Measurements from ENCODE around the gene ZCRB1.

ZCRB1 gene

DNA sequence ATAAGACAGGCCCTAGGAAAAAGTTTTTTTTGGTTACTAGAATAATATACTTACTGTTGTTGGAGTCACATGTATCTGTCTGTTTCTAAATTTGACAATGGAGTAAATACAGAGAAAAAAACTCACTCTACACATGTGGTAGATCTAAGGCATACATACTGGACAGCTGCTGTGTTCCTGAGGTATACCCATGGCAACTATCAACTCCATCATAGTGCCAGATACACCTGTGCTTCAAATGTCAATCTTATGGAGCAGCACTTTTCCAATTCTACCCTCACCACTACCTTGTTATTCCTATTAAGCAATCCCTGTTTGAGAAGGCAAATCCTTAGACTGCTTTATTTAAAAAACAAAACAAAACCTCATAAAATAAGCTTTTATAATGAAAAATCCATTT lies 3.3 kb downstream of the ZCRB1 start:
- peaks cover 24% of the 10 kb centered on the region for H3K36me3 Mint-ChIP-seq (ENCODE audit: insufficient read depth)
- H3K27ac Mint-ChIP-seq (ENCODE audit: low read depth): no peak overlapping the region
- no peak for DNase-seq (ENCODE audit: low spot score in 2 of 2)
- no peak overlapping the region for H3K4me3 Mint-ChIP-seq
- H3K9me3 Mint-ChIP-seq: no peaks in the 10 kb centered on the region
- H3K4me1 Mint-ChIP-seq: peaks cover 34% of the 10 kb centered on the region
- ATAC-seq (replicated peaks; ENCODE audit: extremely low read depth, poor library complexity, severe bottlenecking): no peak
- no peaks in the 10 kb centered on the region for H3K27me3 Mint-ChIP-seq

DNA sequence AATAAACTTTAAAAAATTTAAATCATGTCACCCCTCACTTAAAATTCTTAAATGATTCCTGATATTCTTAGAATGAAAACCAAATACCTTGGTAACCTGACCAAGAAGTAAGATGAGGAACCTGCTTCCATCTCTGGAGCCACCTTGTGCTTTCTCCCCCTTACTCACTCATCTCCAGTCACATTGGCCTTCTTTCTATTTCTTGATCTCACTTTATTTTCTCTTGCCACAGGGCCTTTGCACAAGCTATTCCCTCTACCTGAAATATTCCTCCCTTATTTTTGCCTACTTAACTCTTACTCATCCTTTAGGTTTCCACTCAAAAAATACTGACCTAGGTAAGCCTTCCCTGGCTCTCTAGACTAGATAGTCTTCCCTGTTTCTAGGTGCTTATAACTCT lies 5.1 kb downstream of the ZCRB1 start:
- Mint-ChIP-seq H3K27ac (ENCODE audit: low read depth) (no peak overlapping the region), H3K4me3 (no peak overlapping the region), H3K4me1 (peaks cover 17% of the 10 kb centered on the region), H3K27me3 (no peaks in the 10 kb centered on the region), H3K36me3 (ENCODE audit: insufficient read depth) (peaks cover 20% of the 10 kb centered on the region), H3K9me3 (no peaks in the 10 kb centered on the region)
- no peak for DNase-seq (ENCODE audit: low spot score in 2 of 2)
- ATAC-seq (replicated peaks; ENCODE audit: extremely low read depth, poor library complexity, severe bottlenecking): no peak

DNA sequence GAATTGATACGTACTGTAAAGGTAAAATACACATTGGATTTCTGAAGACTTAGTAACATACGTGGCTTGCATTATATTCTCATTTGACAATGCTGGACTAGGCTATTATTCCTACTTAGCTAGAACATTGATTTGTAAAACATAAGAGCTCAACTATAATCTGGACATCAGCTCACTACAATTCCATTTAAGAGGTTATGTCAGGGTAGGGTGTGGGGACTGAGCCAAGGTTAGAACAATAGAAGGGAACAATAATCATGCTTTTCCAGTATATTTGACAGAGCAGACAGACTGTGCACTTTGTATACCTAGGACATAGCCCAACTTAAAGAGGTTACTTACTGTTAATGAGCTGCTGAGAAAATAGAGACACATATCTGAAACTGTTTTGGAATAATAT lies 10.8 kb downstream of the ZCRB1 start:
- H3K27ac Mint-ChIP-seq (ENCODE audit: low read depth): no peak overlapping the region
- H3K9me3 Mint-ChIP-seq: no peaks in the 10 kb centered on the region
- ATAC-seq (replicated peaks; ENCODE audit: extremely low read depth, poor library complexity, severe bottlenecking) (no peak), DNase-seq (ENCODE audit: low spot score in 2 of 2) (no peak)
- H3K36me3 Mint-ChIP-seq (ENCODE audit: insufficient read depth): peaks cover 30% of the 10 kb centered on the region
- no peaks in the 10 kb centered on the region for H3K27me3 Mint-ChIP-seq
- no peak overlapping the region for H3K4me3 Mint-ChIP-seq
- H3K4me1 Mint-ChIP-seq: no peaks in the 10 kb centered on the region

DNA sequence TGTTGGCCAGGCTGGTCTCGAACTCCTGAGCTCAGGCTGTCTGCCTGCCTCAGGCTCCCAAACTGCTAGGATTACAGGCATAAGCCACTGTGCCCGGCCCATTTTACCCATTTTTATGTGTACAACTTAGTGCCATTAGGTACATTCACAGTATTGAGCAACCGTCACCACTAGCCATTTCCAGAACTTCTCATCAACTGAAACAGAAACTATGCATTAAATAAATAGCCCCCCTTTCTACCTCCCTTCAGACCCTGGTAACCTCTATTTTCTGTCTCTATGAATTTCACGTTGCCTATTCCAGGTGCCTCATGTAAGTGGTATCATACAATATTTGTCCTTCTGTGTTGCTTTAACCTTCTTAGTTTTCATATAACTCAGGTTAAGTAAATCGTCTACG lies 15.9 kb downstream of the ZCRB1 start:
- H3K27me3 Mint-ChIP-seq: no peaks in the 10 kb centered on the region
- peaks cover 23% of the 10 kb centered on the region for H3K36me3 Mint-ChIP-seq (ENCODE audit: insufficient read depth)
- no peaks in the 10 kb centered on the region for H3K9me3 Mint-ChIP-seq
- H3K27ac Mint-ChIP-seq (ENCODE audit: low read depth): no peak overlapping the region
- ATAC-seq (replicated peaks; ENCODE audit: extremely low read depth, poor library complexity, severe bottlenecking): no peak
- H3K4me1 Mint-ChIP-seq: no peaks in the 10 kb centered on the region
- no peak for DNase-seq (ENCODE audit: low spot score in 2 of 2)
- H3K4me3 Mint-ChIP-seq: no peak overlapping the region

DNA sequence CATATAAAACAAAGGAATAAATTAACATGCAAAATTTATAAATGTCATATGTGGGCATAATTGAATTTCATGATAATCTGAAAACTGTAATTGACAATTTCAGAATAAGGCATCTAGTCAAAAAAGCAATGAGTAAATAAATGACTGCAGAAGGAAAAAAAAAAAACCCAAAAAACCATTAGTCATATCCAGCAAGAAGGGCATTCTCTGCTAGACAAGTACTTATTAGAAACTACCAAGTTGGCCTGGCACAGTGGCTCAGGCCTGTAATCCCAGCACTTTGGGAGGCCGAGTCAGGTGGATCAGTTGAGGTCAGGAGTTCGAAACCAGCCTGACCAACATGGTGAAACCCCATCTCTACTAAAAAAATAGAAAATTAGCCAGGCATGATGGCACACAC lies 17.5 kb downstream of the ZCRB1 start:
- H3K4me1 Mint-ChIP-seq: no peaks in the 10 kb centered on the region
- H3K27me3 Mint-ChIP-seq: no peaks in the 10 kb centered on the region
- no peak for DNase-seq (ENCODE audit: low spot score in 2 of 2)
- no peak overlapping the region for H3K27ac Mint-ChIP-seq (ENCODE audit: low read depth)
- H3K36me3 Mint-ChIP-seq (ENCODE audit: insufficient read depth): peaks cover 10% of the 10 kb centered on the region
- no peak overlapping the region for H3K4me3 Mint-ChIP-seq
- H3K9me3 Mint-ChIP-seq: no peaks in the 10 kb centered on the region
- no peak for ATAC-seq (replicated peaks; ENCODE audit: extremely low read depth, poor library complexity, severe bottlenecking)

DNA sequence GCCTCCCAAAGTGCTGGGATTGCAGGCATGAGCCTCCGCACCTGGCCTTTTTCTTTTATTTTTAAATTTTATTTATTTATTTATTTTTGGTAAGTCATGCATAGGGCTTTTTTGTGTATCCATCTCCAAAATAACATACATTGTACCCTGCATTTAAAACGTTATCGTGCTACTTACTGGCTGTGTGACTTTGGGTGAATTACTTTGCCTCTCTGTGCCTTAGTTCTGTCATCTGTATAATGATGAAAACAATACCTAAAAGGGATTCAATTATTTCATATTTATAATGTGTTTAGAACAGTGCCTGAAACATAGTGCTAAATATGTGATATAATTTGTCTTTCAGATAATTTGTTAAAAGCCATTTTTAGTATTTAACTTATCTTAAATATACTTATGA lies 19.6 kb downstream of the ZCRB1 start:
- Mint-ChIP-seq H3K27me3 (no peaks in the 10 kb centered on the region), H3K4me3 (no peak overlapping the region), H3K36me3 (ENCODE audit: insufficient read depth) (peaks cover 5% of the 10 kb centered on the region), H3K27ac (ENCODE audit: low read depth) (no peak overlapping the region), H3K4me1 (no peaks in the 10 kb centered on the region), H3K9me3 (no peaks in the 10 kb centered on the region)
- no peak for DNase-seq (ENCODE audit: low spot score in 2 of 2)
- no peak for ATAC-seq (replicated peaks; ENCODE audit: extremely low read depth, poor library complexity, severe bottlenecking)

DNA sequence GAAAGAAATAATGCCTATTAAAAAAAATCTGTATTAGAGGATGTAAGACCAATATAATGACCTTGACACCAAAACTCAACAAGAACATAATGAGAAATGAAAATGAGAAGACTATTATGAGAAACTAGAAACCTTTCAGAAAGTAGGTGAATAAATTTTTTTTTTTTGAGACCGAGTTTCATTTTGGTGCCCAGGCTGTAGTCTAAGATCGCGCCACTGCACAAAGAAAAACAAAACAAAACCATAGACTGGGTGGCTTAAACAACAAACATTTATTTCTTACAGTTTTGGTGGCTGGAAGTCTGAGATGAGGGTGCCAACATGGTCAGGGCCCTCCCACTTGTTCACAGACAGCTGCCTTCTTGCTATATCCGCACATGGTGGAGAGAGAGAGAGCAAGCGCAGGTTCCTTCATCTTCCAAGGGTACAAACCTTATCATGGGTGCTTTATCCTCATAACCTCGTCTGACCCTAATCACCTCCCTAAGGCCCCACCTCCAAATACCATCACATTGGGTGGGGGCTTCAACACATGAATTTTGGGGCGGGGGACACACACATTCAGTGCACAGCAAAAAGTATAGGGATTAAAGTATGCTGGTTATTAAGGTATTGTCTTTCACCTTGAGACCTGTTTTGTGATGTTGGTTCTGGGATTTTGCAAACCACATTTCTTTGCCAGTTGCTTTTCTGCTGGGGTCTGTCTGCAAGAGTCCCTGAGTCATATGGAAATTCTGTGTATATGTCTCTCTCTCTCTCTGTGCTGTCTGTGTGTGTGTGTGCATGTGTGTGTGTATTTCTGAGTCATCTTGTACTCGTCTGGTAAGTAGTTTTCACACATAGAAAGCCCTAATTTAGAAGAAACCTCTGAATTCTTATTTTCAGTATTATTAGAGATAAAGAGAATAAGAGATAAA lies 26.2 kb downstream of the ZCRB1 start:
- DNase-seq (ENCODE audit: low spot score in 2 of 2) (peak in 1 of 2 donors; percentile 26), ATAC-seq (replicated peaks; ENCODE audit: extremely low read depth, poor library complexity, severe bottlenecking) (peak; percentile 75)
- H3K9me3 Mint-ChIP-seq: no peaks in the 10 kb centered on the region
- peaks cover 2% of the 10 kb centered on the region for H3K36me3 Mint-ChIP-seq (ENCODE audit: insufficient read depth)
- no peaks in the 10 kb centered on the region for H3K27me3 Mint-ChIP-seq
- H3K27ac Mint-ChIP-seq (ENCODE audit: low read depth): peak overlapping the region; percentile 88
- peaks cover 21% of the 10 kb centered on the region for H3K4me1 Mint-ChIP-seq
- H3K4me3 Mint-ChIP-seq: peak overlapping the region; percentile 1

DNA sequence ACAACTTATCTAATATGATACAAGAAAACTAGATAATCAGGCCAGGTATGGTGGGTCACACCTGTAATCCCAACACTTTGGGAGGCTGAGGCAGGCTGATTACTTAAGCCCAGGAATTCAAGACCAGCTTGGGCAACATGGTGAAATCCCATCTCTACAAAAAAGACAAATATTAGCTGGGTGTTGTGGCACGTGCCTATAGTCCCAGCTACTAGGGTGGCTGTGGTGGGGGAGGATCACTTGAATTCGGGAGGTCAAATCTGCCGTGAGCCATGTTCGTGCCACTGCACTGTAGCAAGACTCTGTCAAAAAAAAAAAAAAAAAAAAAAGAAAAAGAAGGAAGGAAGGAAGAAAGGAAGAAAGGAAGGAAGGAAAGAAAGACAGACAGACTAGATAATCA lies 27.0 kb downstream of the ZCRB1 start:
- H3K4me3 Mint-ChIP-seq: peak overlapping the region; percentile 1
- ATAC-seq (replicated peaks; ENCODE audit: extremely low read depth, poor library complexity, severe bottlenecking): no peak
- no peaks in the 10 kb centered on the region for H3K9me3 Mint-ChIP-seq
- H3K27me3 Mint-ChIP-seq: no peaks in the 10 kb centered on the region
- no peak for DNase-seq (ENCODE audit: low spot score in 2 of 2)
- H3K36me3 Mint-ChIP-seq (ENCODE audit: insufficient read depth): peaks cover 2% of the 10 kb centered on the region
- peaks cover 21% of the 10 kb centered on the region for H3K4me1 Mint-ChIP-seq
- H3K27ac Mint-ChIP-seq (ENCODE audit: low read depth): peak overlapping the region; percentile 88

DNA sequence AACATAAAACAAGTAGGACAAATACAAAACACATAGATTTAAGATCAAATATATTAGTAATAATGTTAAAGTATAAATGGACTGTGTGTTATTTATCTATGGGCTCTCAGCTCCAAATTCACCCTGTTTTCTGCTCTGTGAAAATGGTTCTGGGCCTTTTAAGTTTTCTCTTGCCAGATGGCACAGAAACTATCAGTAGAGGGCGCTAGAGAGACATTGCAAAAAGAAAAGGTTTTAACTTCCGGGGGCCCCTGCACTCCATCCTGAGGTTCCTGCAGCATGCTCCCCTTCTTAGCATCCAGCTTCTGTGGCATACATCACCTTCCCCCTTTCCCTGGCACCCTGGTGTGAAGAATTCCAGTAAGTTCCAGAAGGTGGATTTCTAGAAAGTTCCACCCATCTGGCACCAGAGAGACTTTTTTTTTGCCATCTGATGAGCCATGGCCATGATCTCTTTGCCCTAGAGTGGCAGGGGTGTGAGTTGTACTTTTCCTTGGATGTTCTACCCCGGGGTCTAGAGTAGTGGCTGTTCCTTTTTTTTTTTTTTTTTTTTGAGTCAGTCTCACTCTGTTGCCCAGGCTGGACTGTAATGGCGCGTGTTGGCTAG lies 29.3 kb downstream of the ZCRB1 start:
- no peaks in the 10 kb centered on the region for H3K27me3 Mint-ChIP-seq
- ATAC-seq (replicated peaks; ENCODE audit: extremely low read depth, poor library complexity, severe bottlenecking) (no peak), DNase-seq (ENCODE audit: low spot score in 2 of 2) (no peak)
- H3K27ac Mint-ChIP-seq (ENCODE audit: low read depth): no peak overlapping the region
- peaks cover 3% of the 10 kb centered on the region for H3K36me3 Mint-ChIP-seq (ENCODE audit: insufficient read depth)
- H3K4me3 Mint-ChIP-seq: no peak overlapping the region
- no peaks in the 10 kb centered on the region for H3K9me3 Mint-ChIP-seq
- peaks cover 21% of the 10 kb centered on the region for H3K4me1 Mint-ChIP-seq

DNA sequence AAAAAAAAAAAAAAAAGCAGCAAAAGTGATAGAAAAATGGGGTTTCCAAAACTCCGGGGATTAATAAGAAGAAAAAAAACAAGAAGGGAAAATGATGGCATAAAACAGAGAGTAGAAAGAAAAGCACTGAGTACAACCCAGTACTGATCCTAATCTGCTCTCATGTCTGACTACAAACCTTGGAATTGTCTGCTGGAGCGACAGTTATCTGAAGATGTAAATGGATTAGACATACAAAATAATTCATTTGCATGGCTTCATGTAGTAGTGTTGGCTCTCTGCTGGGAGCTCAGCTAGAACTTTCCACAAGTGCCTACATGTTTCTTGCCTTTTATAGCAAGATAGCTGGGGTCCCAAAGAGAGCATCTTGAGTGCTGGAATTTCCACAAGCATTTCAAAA lies 34.2 kb downstream of the ZCRB1 start:
- DNase-seq (ENCODE audit: low spot score in 2 of 2): no peak
- no peaks in the 10 kb centered on the region for H3K9me3 Mint-ChIP-seq
- no peak overlapping the region for H3K27ac Mint-ChIP-seq (ENCODE audit: low read depth)
- peaks cover 3% of the 10 kb centered on the region for H3K36me3 Mint-ChIP-seq (ENCODE audit: insufficient read depth)
- no peak for ATAC-seq (replicated peaks; ENCODE audit: extremely low read depth, poor library complexity, severe bottlenecking)
- no peaks in the 10 kb centered on the region for H3K4me1 Mint-ChIP-seq
- no peak overlapping the region for H3K4me3 Mint-ChIP-seq
- peaks cover 32% of the 10 kb centered on the region for H3K27me3 Mint-ChIP-seq

DNA sequence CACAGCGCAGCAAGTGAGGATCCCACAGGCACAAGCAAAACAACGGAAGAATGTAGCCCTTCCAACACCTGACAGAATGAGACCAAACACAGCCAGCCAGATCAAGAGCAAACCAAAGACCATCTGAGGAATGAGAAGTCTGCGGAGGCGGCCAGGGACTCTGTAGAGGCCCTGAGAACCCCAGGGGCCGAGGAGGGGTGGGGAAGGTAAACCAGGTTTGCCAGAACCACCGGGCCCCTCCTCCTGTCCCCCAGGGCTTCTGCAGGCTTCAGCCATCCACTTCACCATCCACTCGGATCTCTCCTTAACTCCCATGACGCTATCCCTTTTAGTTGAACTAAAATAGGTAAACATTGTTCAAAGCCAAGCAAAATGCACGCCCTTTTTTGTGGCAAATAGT lies 37.4 kb downstream of the ZCRB1 start:
- Mint-ChIP-seq H3K36me3 (ENCODE audit: insufficient read depth) (peaks cover 3% of the 10 kb centered on the region), H3K27me3 (peaks cover 32% of the 10 kb centered on the region), H3K27ac (ENCODE audit: low read depth) (no peak overlapping the region), H3K4me3 (no peak overlapping the region), H3K9me3 (no peaks in the 10 kb centered on the region), H3K4me1 (peaks cover 4% of the 10 kb centered on the region)
- DNase-seq (ENCODE audit: low spot score in 2 of 2): no peak
- no peak for ATAC-seq (replicated peaks; ENCODE audit: extremely low read depth, poor library complexity, severe bottlenecking)

DNA sequence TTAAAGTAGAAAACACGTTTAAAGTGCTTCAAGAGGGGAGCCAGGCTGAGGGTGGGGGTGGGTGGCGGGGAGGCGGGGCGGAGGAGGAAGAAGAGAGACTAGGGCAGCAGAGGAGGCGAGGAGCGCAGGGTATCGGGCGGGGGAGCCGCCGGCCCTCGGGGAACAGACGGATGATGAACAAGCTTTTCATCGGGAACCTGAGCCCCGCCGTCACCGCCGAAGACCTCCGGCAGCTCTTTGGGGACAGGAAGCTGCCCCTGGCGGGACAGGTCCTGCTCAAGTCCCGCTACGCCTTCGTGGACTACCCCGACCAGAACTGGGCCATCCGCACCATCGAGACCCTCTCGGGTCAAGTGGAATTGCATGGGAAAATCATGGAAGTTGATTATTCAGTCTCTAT lies 39.2 kb downstream of the ZCRB1 start:
- Mint-ChIP-seq H3K4me3 (no peak overlapping the region), H3K36me3 (ENCODE audit: insufficient read depth) (peaks cover 1% of the 10 kb centered on the region), H3K4me1 (peaks cover 4% of the 10 kb centered on the region), H3K9me3 (no peaks in the 10 kb centered on the region), H3K27ac (ENCODE audit: low read depth) (no peak overlapping the region), H3K27me3 (peaks cover 32% of the 10 kb centered on the region)
- ATAC-seq (replicated peaks; ENCODE audit: extremely low read depth, poor library complexity, severe bottlenecking): no peak
- no peak for DNase-seq (ENCODE audit: low spot score in 2 of 2)

DNA sequence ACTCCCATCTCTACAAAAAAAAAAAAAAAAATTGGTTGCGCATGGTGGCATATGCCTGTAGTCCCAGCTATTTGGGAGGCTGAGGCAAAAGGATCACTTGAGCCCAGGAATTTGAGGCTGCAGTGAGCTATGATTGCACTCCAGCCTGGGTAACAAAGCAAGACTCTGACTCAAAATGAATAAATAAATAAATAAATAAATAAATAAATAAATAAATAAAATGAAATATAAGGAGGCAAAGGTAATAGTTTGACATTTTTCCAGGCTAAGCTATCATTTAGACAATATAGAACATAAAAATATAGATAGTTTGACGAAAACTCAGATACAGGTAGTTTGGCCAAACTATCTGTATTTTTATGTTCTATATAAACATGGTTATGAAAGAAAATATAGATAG lies 40.5 kb downstream of the ZCRB1 start:
- ATAC-seq (replicated peaks; ENCODE audit: extremely low read depth, poor library complexity, severe bottlenecking) (no peak), DNase-seq (ENCODE audit: low spot score in 2 of 2) (no peak)
- H3K27ac Mint-ChIP-seq (ENCODE audit: low read depth): no peak overlapping the region
- H3K4me1 Mint-ChIP-seq: peaks cover 4% of the 10 kb centered on the region
- peaks cover 1% of the 10 kb centered on the region for H3K36me3 Mint-ChIP-seq (ENCODE audit: insufficient read depth)
- H3K4me3 Mint-ChIP-seq: no peak overlapping the region
- H3K9me3 Mint-ChIP-seq: no peaks in the 10 kb centered on the region
- peaks cover 32% of the 10 kb centered on the region for H3K27me3 Mint-ChIP-seq
